SK-N-SH (cell line): ENCODE data around the gene TMEM161B. TPM values are rescaled to one million over a fixed set of nuclear protein-coding genes. Genes with fewer than 3 reads are reported as not detected.

Experiments
- CTCF ChIA-PET: fragments of 300-600, 350-600 bp; formaldehyde crosslinking; extraction: SDS; loops from one replicate; lab custom pipeline; 2021; lab: Yijun Ruan, JAX
- POLR2A ChIA-PET: fragments of 350-600 bp; sonication (Branson Sonifier 250); formaldehyde crosslinking; extraction: SDS; loops from one replicate; lab custom pipeline; 2020; ENCODE audit warnings: antibody characterized with exemption, inconsistent platforms; lab: Yijun Ruan, JAX
- DNase-seq: peaks from one replicate; pipeline ENCODE4 v3.0.0; 2012
- H2AFZ ChIP-seq: fragments of 200-600 bp; sonication (generic); 2 replicates; pipeline ENCODE4 v1.8.1; 2016; ENCODE audit warnings: antibody characterized with exemption, mild to moderate bottlenecking, low read depth
- H3F3A ChIP-seq: fragments of 200-600 bp; sonication (generic); replicated peaks from 2 replicates; pipeline ENCODE3; 2016; ENCODE audit warnings: antibody characterized with exemption, mild to moderate bottlenecking; ENCODE audit not compliant: insufficient read depth
- H3K27ac ChIP-seq, 2 experiments: fragments of 200-500 bp in 1 of 2; fragments of 200-600 bp in 1 of 2; sonication (Bioruptor generic) in 1 of 2; sonication (generic), shearing (Covaris generic) in 1 of 2; 2 replicates each; pipeline versions ENCODE4 v1.5.1 to v1.6.1; 2014 to 2016; ENCODE audit warnings: low read depth in 2 of 2, inconsistent platforms in 1 of 2, low read length in 1 of 2, mild to moderate bottlenecking in 1 of 2, mixed read lengths in 1 of 2
- H3K27me3 ChIP-seq: fragments of 200-600 bp; sonication (generic), shearing (Covaris generic); 2 replicates; pipeline ENCODE4 v1.6.1; 2016; ENCODE audit warnings: mixed run types; ENCODE audit not compliant: insufficient read depth
- H3K36me3 ChIP-seq, 2 experiments: fragments of 200-500 bp in 1 of 2; fragments of 200-600 bp in 1 of 2; sonication (Bioruptor generic) in 1 of 2; sonication (generic) in 1 of 2; replicated peaks in 1 of 2; 2 replicates each; pipeline versions ENCODE3 to v1.5.1; 2014 to 2016; ENCODE audit warnings: low read length in 1 of 2, mild to moderate bottlenecking in 1 of 2; ENCODE audit not compliant: insufficient read depth in 2 of 2, control insufficient read depth in 1 of 2
- H3K4me1 ChIP-seq, 2 experiments: fragments of 200-500 bp in 1 of 2; fragments of 200-600 bp in 1 of 2; sonication (Bioruptor generic) in 1 of 2; sonication (generic), shearing (Covaris generic) in 1 of 2; 2 replicates each; pipeline versions ENCODE4 v1.5.1 to v1.6.1; 2014 to 2016; ENCODE audit warnings: low read depth in 1 of 2, low read length in 1 of 2, mixed run types in 1 of 2; ENCODE audit not compliant: insufficient read depth in 2 of 2, control insufficient read depth in 1 of 2
- H3K4me2 ChIP-seq: fragments of 200-600 bp; sonication (generic), shearing (Covaris generic); 2 replicates; pipeline ENCODE4 v1.6.1; 2017; ENCODE audit warnings: mixed run types
- H3K4me3 ChIP-seq, 2 experiments: fragments of 200-500 bp in 1 of 2; fragments of 200-600 bp in 1 of 2; sonication (Bioruptor generic) in 1 of 2; sonication (generic), shearing (Covaris generic) in 1 of 2; 2 replicates each; pipeline versions ENCODE4 v1.5.1 to v1.8.1; 2014 to 2016; ENCODE audit warnings: low read depth in 2 of 2, inconsistent platforms in 1 of 2, low read length in 1 of 2, mild to moderate bottlenecking in 1 of 2, mixed read lengths in 1 of 2, moderate library complexity in 1 of 2
- H3K79me2 ChIP-seq: fragments of 200-600 bp; sonication (generic); 2 replicates; pipeline ENCODE4 v1.8.1; 2017; ENCODE audit warnings: mild to moderate bottlenecking; ENCODE audit not compliant: insufficient read depth
- H3K9ac ChIP-seq: fragments of 200-600 bp; sonication (generic); 2 replicates; pipeline ENCODE4 v1.6.1; 2017; ENCODE audit warnings: mixed run types
- H3K9me2 ChIP-seq: fragments of 200-600 bp; sonication (generic); 2 replicates; pipeline ENCODE4 v1.6.1; 2017; ENCODE audit warnings: mixed run types
- H3K9me3 ChIP-seq: fragments of 200-600 bp; sonication (generic); 2 replicates; pipeline ENCODE4 v1.6.1; 2017; ENCODE audit warnings: mixed run types, mild to moderate bottlenecking, moderate library complexity
- H4K20me1 ChIP-seq: fragments of 200-600 bp; sonication (generic); 2 replicates; pipeline ENCODE4 v1.6.1; 2017; ENCODE audit warnings: mild to moderate bottlenecking, mixed run types; ENCODE audit not compliant: insufficient read depth
- FOXJ3 ChIP-seq: sonication (generic); formaldehyde crosslinking; IDR thresholded peaks from 2 replicates; pipeline ENCODE4 v1.5.1; 2020; ENCODE audit warnings: mild to moderate bottlenecking, missing genetic modification reagents
- FOXM1 ChIP-seq: IDR thresholded peaks from 2 replicates; pipeline ENCODE4 v1.4.0; 2012; ENCODE audit warnings: low read depth, mild to moderate bottlenecking
- NRF1 ChIP-seq: IDR thresholded peaks from 2 replicates; pipeline ENCODE4 v1.6.1; 2012; ENCODE audit warnings: low read depth, mild to moderate bottlenecking, low read length
- RAD21 ChIP-seq: IDR thresholded peaks from 2 replicates; pipeline ENCODE4 v1.6.1; 2012; ENCODE audit warnings: mild to moderate bottlenecking, low read length
- RFX5 ChIP-seq: IDR thresholded peaks from 2 replicates; pipeline ENCODE4 v1.6.1; 2012; ENCODE audit warnings: mild to moderate bottlenecking, improper control_type of control experiment, low read length
- SIN3A ChIP-seq: IDR thresholded peaks from 2 replicates; pipeline ENCODE4 v1.6.1; 2012; ENCODE audit warnings: low read depth, mild to moderate bottlenecking, low read length, moderate library complexity, borderline replicate concordance
- WGBS: methylation state at CpG from one replicate; pipeline ENCODE4 v1.1.6; 2017; ENCODE audit warnings: low lambda C conversion rate; 5-methylcytosine and 5-hydroxymethylcytosine counted together
- polyA plus RNA-seq, 3 experiments: library from polyadenylated mRNA; depleted of rRNA; stranded (reverse); fragments of >200 nt; gene quantifications; 2 replicates each; pipeline ENCODE4 v1.2.3, GENCODE V29; 2012
- TF ChIP-seq, protein P1 (sequence below): fragments of 150-350 bp; IDR thresholded peaks from 2 replicates; pipeline ENCODE4 v1.6.1; 2016; ENCODE audit warnings: mild to moderate bottlenecking, low read depth, low read length
- TF ChIP-seq, protein P2 (sequence below): IDR thresholded peaks from 2 replicates; pipeline ENCODE4 v1.6.1; 2012; ENCODE audit warnings: mild to moderate bottlenecking, low read depth, low read length, moderate library complexity
- TF ChIP-seq, protein P3 (sequence below): fragments of 200-600 bp; sonication (generic); IDR thresholded peaks from 2 replicates; pipeline ENCODE4 v1.6.1; 2017; ENCODE audit warnings: antibody characterized with exemption, mild to moderate bottlenecking, moderate library complexity

Gene TMEM161B
- polyA plus RNA-seq, 1 of the 3 experiments (the other 2 are of a cell fraction): 8.0 TPM

DNA sequence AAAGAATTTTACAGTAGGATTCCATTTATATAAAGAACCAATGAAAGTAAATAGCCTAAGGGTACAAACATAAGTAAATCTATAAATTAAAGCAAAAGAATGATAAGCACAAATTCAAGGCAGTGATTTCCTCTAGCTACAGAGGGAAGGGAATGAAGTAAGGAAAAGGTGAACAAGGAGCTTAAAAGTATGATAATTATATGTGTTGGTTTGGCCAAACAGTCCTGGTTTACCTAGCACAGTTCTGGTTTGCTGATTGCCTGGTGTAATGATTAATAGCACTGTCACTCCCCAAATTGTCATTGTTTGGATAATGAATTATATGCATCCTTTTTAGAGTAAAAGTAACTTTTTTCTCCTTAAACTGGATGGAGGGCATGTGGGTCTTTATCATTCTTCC lies 15.0 kb upstream of the TMEM161B start (continued):
- TF ChIP-seq, protein P1, sequence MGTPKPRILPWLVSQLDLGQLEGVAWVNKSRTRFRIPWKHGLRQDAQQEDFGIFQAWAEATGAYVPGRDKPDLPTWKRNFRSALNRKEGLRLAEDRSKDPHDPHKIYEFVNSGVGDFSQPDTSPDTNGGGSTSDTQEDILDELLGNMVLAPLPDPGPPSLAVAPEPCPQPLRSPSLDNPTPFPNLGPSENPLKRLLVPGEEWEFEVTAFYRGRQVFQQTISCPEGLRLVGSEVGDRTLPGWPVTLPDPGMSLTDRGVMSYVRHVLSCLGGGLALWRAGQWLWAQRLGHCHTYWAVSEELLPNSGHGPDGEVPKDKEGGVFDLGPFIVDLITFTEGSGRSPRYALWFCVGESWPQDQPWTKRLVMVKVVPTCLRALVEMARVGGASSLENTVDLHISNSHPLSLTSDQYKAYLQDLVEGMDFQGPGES: no peak
- no peak for TF ChIP-seq FOXJ3 (CRISPR knock-in tag)
- no peak for TF ChIP-seq NRF1

DNA sequence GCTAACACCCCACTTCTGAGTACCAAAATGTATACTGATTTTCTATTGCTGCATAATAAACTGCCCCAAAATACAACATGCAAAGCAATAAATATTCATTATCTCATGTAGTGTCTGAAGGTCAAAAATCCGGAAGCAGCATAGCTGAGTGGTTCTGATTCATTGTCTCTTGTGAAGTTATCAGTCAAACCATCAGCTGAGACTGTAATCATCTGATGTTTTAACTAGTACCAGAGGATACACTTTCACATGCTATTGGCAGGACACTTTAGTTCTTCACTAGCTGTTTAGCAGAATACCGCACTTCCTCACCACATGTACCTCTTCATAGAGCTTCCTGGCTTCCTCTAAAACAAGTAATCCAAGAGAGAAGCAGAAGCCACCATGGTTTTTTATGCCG lies 12.7 kb upstream of the TMEM161B start:
- ChIA-PET POLR2A (no interaction called here), CTCF (interaction anchor here (2.2 kb wide), 1 partner anchor 410 kb away, joined by 6 read pairs; no protein-coding TSS in a partner anchor)
- H3K27ac ChIP-seq: no peak overlapping the region
- no peaks in the 10 kb centered on the region for H3K9me3 ChIP-seq
- no peaks in the 10 kb centered on the region for H3K27me3 ChIP-seq
- no peak overlapping the region for H2AFZ ChIP-seq
- H3K4me3 ChIP-seq: no peak overlapping the region
- H3K4me2 ChIP-seq: no peak overlapping the region
- peaks cover 10 to 16% of the 10 kb centered on the region in 2 experiments for H3K36me3 ChIP-seq
- no peaks in the 10 kb centered on the region for H3K9me2 ChIP-seq
- 87% methylated on average over 3 of the region's 3 CpGs for WGBS
- H4K20me1 ChIP-seq: no peaks in the 10 kb centered on the region
- no peaks in the 10 kb centered on the region for H3K4me1 ChIP-seq
- TF ChIP-seq, protein P2, sequence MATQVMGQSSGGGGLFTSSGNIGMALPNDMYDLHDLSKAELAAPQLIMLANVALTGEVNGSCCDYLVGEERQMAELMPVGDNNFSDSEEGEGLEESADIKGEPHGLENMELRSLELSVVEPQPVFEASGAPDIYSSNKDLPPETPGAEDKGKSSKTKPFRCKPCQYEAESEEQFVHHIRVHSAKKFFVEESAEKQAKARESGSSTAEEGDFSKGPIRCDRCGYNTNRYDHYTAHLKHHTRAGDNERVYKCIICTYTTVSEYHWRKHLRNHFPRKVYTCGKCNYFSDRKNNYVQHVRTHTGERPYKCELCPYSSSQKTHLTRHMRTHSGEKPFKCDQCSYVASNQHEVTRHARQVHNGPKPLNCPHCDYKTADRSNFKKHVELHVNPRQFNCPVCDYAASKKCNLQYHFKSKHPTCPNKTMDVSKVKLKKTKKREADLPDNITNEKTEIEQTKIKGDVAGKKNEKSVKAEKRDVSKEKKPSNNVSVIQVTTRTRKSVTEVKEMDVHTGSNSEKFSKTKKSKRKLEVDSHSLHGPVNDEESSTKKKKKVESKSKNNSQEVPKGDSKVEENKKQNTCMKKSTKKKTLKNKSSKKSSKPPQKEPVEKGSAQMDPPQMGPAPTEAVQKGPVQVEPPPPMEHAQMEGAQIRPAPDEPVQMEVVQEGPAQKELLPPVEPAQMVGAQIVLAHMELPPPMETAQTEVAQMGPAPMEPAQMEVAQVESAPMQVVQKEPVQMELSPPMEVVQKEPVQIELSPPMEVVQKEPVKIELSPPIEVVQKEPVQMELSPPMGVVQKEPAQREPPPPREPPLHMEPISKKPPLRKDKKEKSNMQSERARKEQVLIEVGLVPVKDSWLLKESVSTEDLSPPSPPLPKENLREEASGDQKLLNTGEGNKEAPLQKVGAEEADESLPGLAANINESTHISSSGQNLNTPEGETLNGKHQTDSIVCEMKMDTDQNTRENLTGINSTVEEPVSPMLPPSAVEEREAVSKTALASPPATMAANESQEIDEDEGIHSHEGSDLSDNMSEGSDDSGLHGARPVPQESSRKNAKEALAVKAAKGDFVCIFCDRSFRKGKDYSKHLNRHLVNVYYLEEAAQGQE: no peak
- no peak for TF ChIP-seq NRF1
- TF ChIP-seq SIN3A: no peak
- H3F3A ChIP-seq: no peaks in the 10 kb centered on the region
- H3K79me2 ChIP-seq: no peaks in the 10 kb centered on the region
- no peak for DNase-seq
- H3K9ac ChIP-seq: no peak overlapping the region

DNA sequence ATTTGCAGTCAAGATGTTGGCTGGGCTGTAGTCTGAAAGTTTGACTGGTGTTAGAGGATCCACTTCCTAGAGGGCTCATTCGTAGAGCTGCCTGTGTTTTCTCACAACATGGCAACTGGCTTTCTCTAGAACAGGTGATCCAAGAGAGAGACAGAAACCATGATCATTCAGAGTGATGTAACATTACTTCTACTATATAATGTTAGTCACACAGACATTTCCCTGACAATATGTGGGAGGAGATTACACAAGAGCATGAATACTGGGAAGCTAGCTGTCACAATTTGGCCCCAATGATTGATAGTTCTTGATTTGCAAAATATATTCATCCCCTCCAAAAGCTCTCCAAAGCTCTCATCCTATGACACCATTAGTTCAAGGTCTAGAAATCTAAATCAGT lies 10.9 kb upstream of the TMEM161B start:
- Histone ChIP-seq H3K4me1 (no peaks in the 10 kb centered on the region; a peak in 1 of 4 replicates), H3K4me3 (no peak overlapping the region), H3K4me2 (no peak overlapping the region), H3K9me2 (no peaks in the 10 kb centered on the region), H2AFZ (no peak overlapping the region), H3F3A (no peaks in the 10 kb centered on the region), H3K9me3 (no peaks in the 10 kb centered on the region), H4K20me1 (no peaks in the 10 kb centered on the region), H3K27ac (no peak overlapping the region), H3K9ac (no peak overlapping the region), H3K27me3 (no peaks in the 10 kb centered on the region), H3K36me3 (peaks cover 20 to 27% of the 10 kb centered on the region in 2 experiments), H3K79me2 (no peaks in the 10 kb centered on the region)
- POLR2A ChIA-PET: no interaction called here
- no peak for DNase-seq
- no peak for TF ChIP-seq RAD21
- TF ChIP-seq FOXM1: no peak
- no peak for TF ChIP-seq RFX5
- TF ChIP-seq, protein P3, sequence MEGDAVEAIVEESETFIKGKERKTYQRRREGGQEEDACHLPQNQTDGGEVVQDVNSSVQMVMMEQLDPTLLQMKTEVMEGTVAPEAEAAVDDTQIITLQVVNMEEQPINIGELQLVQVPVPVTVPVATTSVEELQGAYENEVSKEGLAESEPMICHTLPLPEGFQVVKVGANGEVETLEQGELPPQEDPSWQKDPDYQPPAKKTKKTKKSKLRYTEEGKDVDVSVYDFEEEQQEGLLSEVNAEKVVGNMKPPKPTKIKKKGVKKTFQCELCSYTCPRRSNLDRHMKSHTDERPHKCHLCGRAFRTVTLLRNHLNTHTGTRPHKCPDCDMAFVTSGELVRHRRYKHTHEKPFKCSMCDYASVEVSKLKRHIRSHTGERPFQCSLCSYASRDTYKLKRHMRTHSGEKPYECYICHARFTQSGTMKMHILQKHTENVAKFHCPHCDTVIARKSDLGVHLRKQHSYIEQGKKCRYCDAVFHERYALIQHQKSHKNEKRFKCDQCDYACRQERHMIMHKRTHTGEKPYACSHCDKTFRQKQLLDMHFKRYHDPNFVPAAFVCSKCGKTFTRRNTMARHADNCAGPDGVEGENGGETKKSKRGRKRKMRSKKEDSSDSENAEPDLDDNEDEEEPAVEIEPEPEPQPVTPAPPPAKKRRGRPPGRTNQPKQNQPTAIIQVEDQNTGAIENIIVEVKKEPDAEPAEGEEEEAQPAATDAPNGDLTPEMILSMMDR: no peak
- WGBS: 100% methylated on average over 1 of the region's 1 CpG
- CTCF ChIA-PET: interaction anchor here (2.2 kb wide), 1 partner anchor 411 kb away, joined by 6 read pairs; no protein-coding TSS in a partner anchor
